ENCODE measurements around the gene MYBPHL.

The MYBPHL gene

GRCh38 chr1:109306832-109307273 lies at the start of gene MYBPHL:
MYBPHL (minus strand) TSS chr1:109307011; CDS start chr1:109306991, 20 bp downstream.
- DNase-seq (ENCODE audit: low read depth in 3 of 3, low spot score in 1 of 3) = no peak

GRCh38 chr1:109356505-109356904 lies 49.7 kb upstream of the MYBPHL start:
- no peak for DNase-seq (ENCODE audit: low read depth in 3 of 3, low spot score in 1 of 3)

GRCh38 chr1:109354929-109355328 lies 48.1 kb upstream of the MYBPHL start:
- no peak for DNase-seq (ENCODE audit: low read depth in 3 of 3, low spot score in 1 of 3)

- no peak for DNase-seq (ENCODE audit: low read depth in 3 of 3, low spot score in 1 of 3)
Measured at GRCh38 chr1:109351457-109351856, 44.6 kb upstream of the MYBPHL start.

GRCh38 chr1:109350655-109351054 lies 43.8 kb upstream of the MYBPHL start:
- DNase-seq (ENCODE audit: low read depth in 3 of 3, low spot score in 1 of 3) = no peak

- DNase-seq (ENCODE audit: low read depth in 3 of 3, low spot score in 1 of 3) = no peak
Measured at GRCh38 chr1:109350182-109350581, 43.4 kb upstream of the MYBPHL start.

GRCh38 chr1:109347511-109347910 lies 40.7 kb upstream of the MYBPHL start:
- DNase-seq (ENCODE audit: low read depth in 3 of 3, low spot score in 1 of 3) = no peak

- DNase-seq (ENCODE audit: low read depth in 3 of 3, low spot score in 1 of 3) = no peak
Measured at GRCh38 chr1:109341944-109342930, 35.4 kb upstream of the MYBPHL start.

GRCh38 chr1:109338608-109339007 lies 31.8 kb upstream of the MYBPHL start:
- DNase-seq (ENCODE audit: low read depth in 3 of 3, low spot score in 1 of 3) = no peak

GRCh38 chr1:109338091-109338490 lies 31.3 kb upstream of the MYBPHL start:
- DNase-seq (ENCODE audit: low read depth in 3 of 3, low spot score in 1 of 3) = no peak

- no peak for DNase-seq (ENCODE audit: low read depth in 3 of 3, low spot score in 1 of 3)
Measured at GRCh38 chr1:109335091-109335490, 28.3 kb upstream of the MYBPHL start.

- no peak for DNase-seq (ENCODE audit: low read depth in 3 of 3, low spot score in 1 of 3)
Measured at GRCh38 chr1:109331113-109331512, 24.3 kb upstream of the MYBPHL start.

- DNase-seq (ENCODE audit: low read depth in 3 of 3, low spot score in 1 of 3) = no peak
Measured at GRCh38 chr1:109327285-109327684, 20.5 kb upstream of the MYBPHL start.

GRCh38 chr1:109322974-109323373 lies 16.2 kb upstream of the MYBPHL start:
- no peak for DNase-seq (ENCODE audit: low read depth in 3 of 3, low spot score in 1 of 3)

- DNase-seq (ENCODE audit: low read depth in 3 of 3, low spot score in 1 of 3) = no peak
Measured at GRCh38 chr1:109319114-109319513, 12.3 kb upstream of the MYBPHL start.

GRCh38 chr1:109316506-109316905 lies 9.7 kb upstream of the MYBPHL start:
- DNase-seq (ENCODE audit: low read depth in 3 of 3, low spot score in 1 of 3) = no peak

GRCh38 chr1:109315288-109315687 lies 8.5 kb upstream of the MYBPHL start:
- no peak for DNase-seq (ENCODE audit: low read depth in 3 of 3, low spot score in 1 of 3)

GRCh38 chr1:109314795-109315194 lies 8.0 kb upstream of the MYBPHL start:
- no peak for DNase-seq (ENCODE audit: low read depth in 3 of 3, low spot score in 1 of 3)

- DNase-seq (ENCODE audit: low read depth in 3 of 3, low spot score in 1 of 3) = no peak
Measured at GRCh38 chr1:109312978-109313775, 6.4 kb upstream of the MYBPHL start.

GRCh38 chr1:109312246-109312645 lies 5.4 kb upstream of the MYBPHL start:
- no peak for DNase-seq (ENCODE audit: low read depth in 3 of 3, low spot score in 1 of 3)

GRCh38 chr1:109309347-109309746 lies 2.5 kb upstream of the MYBPHL start:
- DNase-seq (ENCODE audit: low read depth in 3 of 3, low spot score in 1 of 3) = no peak

All from stimulated activated CD4-positive, alpha-beta T cell treated with anti-CD3 and anti-CD28 coated beads, TNF-alpha, amount 100 ng/mL, for 1 hour (primary cell).